Ascending aorta (tissue), 2 donors: ENCODE results near the gene RNF14. TPM values are rescaled to one million over a fixed set of nuclear protein-coding genes. Genes with fewer than 3 reads are reported as not detected.

ENCODE experiments used
- DNase-seq, 2 donors: peaks; one replicate each; pipeline ENCODE4 v3.0.0-alpha.2; 2019; ENCODE audit warnings: low spot score in 2 of 2
- H3K27ac ChIP-seq, 2 donors: fragments of 200-600 bp; sonication (generic); one replicate each; pipeline ENCODE4 v1.5.1; 2016 to 2017; ENCODE audit warnings: mild to moderate bottlenecking in 1 of 2
- H3K27me3 ChIP-seq: fragments of 200-600 bp; sonication (generic); one replicate; pipeline ENCODE4 v1.5.1; 2017
- H3K36me3 ChIP-seq, 2 donors: fragments of 200-600 bp; sonication (generic); one replicate each; pipeline ENCODE4 v1.5.1; 2016
- H3K4me1 ChIP-seq, 2 donors: fragments of 200-600 bp; sonication (generic); one replicate each; pipeline ENCODE4 v1.5.1; 2016 to 2017; ENCODE audit warnings: mild to moderate bottlenecking in 1 of 2
- H3K4me3 ChIP-seq, 2 donors: fragments of 200-600 bp; sonication (generic); one replicate each; pipeline ENCODE4 v1.5.1; 2016 to 2017; ENCODE audit warnings: mild to moderate bottlenecking in 1 of 2
- H3K9me3 ChIP-seq, 2 donors: fragments of 200-600 bp; sonication (generic); one replicate each; pipeline ENCODE4 v1.5.1; 2016
- intact Hi-C: fragments of 100-400 bp; cut with DNase I; formaldehyde crosslinking; loops from one replicate; pipeline ENCODE4 v1.15.1; 2023
- total RNA-seq: library from RNA; depleted of rRNA; stranded (reverse); fragments of >200 nt; gene quantifications from one replicate; pipeline ENCODE4 v1.1.0, GENCODE V29; 2016
- TF ChIP-seq, protein P1 (sequence below), 3 experiments: fragments of 200-600 bp in 2 of 3; fragments of 450-650 bp in 1 of 3; sonication (generic) in 2 of 3; IDR thresholded peaks; one replicate each; pipeline ENCODE4 v1.5.1; 2016 to 2019; ENCODE audit warnings: antibody characterized with exemption in 3 of 3, mild to moderate bottlenecking in 1 of 3, moderate library complexity in 1 of 3

RNF14 gene
- total RNA-seq, 1 donor from 2014 or later, result 8.8 TPM

- Histone ChIP-seq H3K4me1 (peaks cover 10 to 23% of the 10 kb centered on the region in 2 donors), H3K4me3 (no peak overlapping the region), H3K27me3 (no peaks in the 10 kb centered on the region), H3K36me3 (peaks cover 73 to 77% of the 10 kb centered on the region in 2 donors), H3K27ac (peak overlapping the region; percentile 58 to 80), H3K9me3 (no peaks in the 10 kb centered on the region)
- DNase-seq, result peak; percentile 33 to 87
- TF ChIP-seq, protein P1, sequence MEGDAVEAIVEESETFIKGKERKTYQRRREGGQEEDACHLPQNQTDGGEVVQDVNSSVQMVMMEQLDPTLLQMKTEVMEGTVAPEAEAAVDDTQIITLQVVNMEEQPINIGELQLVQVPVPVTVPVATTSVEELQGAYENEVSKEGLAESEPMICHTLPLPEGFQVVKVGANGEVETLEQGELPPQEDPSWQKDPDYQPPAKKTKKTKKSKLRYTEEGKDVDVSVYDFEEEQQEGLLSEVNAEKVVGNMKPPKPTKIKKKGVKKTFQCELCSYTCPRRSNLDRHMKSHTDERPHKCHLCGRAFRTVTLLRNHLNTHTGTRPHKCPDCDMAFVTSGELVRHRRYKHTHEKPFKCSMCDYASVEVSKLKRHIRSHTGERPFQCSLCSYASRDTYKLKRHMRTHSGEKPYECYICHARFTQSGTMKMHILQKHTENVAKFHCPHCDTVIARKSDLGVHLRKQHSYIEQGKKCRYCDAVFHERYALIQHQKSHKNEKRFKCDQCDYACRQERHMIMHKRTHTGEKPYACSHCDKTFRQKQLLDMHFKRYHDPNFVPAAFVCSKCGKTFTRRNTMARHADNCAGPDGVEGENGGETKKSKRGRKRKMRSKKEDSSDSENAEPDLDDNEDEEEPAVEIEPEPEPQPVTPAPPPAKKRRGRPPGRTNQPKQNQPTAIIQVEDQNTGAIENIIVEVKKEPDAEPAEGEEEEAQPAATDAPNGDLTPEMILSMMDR (IDR thresholded peaks at IDR 0.05), result peak in 1 of 3 experiments; percentile 14
- intact Hi-C loops, result no loop called here
Measured at GRCh38 chr5:141934099-141934844, 34.6 kb upstream of the RNF14 start.

GRCh38 chr5:141935538-141935937, 33.4 kb upstream of the RNF14 start:
- peaks cover 10 to 17% of the 10 kb centered on the region in 2 donors for H3K4me1 ChIP-seq
- H3K36me3 ChIP-seq, result peaks cover 69 to 73% of the 10 kb centered on the region in 2 donors
- H3K27ac ChIP-seq, result peak overlapping the region; percentile 58 to 80
- intact Hi-C loops, result no loop called here
- DNase-seq, result no peak
- TF ChIP-seq, protein P1 (IDR thresholded peaks at IDR 0.05), result no peak
- H3K27me3 ChIP-seq, result no peaks in the 10 kb centered on the region
- no peak overlapping the region for H3K4me3 ChIP-seq
- no peaks in the 10 kb centered on the region for H3K9me3 ChIP-seq

- H3K36me3 ChIP-seq, result peaks cover 38% of the 10 kb centered on the region in 2 donors
- DNase-seq, result peak in 1 of 2 donors; percentile 76
- peak overlapping the region; percentile 70 to 85 for H3K27ac ChIP-seq
- no peaks in the 10 kb centered on the region for H3K27me3 ChIP-seq
- TF ChIP-seq, protein P1 (IDR thresholded peaks at IDR 0.05), result peak in 2 of 3 experiments; percentile 20 to 23
- H3K4me3 ChIP-seq, result no peak overlapping the region
- H3K9me3 ChIP-seq, result no peaks in the 10 kb centered on the region
- intact Hi-C loops, result loop anchor here (2.0 kb wide), 1 partner anchor 18 kb away; the partner anchor contains the start of gene DELE1
- H3K4me1 ChIP-seq, result peaks cover 11 to 25% of the 10 kb centered on the region in 2 donors
Measured at GRCh38 chr5:141940695-141941271, 28.1 kb upstream of the RNF14 start.

DNA sequence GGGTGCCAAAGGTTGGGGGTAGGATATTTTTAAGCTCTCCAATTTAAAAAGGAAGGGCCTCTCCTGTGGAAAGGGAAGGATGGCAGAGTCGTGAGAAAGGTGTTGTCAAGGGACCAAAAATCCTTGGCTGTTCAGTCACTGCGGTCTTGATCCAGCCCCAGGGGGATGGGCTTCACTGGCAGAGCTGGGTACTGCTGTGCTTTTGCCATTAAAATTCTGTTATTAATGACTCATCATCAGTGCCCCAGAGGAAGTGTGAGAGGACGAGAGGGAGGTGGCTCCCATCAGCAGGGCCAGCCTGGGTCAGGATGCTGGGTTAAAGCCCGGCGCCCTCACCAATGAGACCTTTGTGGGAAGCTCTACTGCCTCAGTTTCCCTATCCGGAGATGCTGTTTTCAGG, 27.6 kb upstream of the RNF14 start:
- peak in 1 of 2 donors; percentile 83 for DNase-seq
- intact Hi-C loops, result loop anchor here (2.0 kb wide), 1 partner anchor 19 kb away; the partner anchor contains the start of gene DELE1
- no peaks in the 10 kb centered on the region for H3K27me3 ChIP-seq
- no peaks in the 10 kb centered on the region for H3K9me3 ChIP-seq
- peaks cover 11 to 25% of the 10 kb centered on the region in 2 donors for H3K4me1 ChIP-seq
- peaks cover 33 to 34% of the 10 kb centered on the region in 2 donors for H3K36me3 ChIP-seq
- TF ChIP-seq, protein P1 (IDR thresholded peaks at IDR 0.05), result peak in 2 of 3 experiments; percentile 2 to 24
- no peak overlapping the region for H3K4me3 ChIP-seq
- peak overlapping the region; percentile 70 to 85 for H3K27ac ChIP-seq

- peak overlapping the region; percentile 70 to 85 for H3K27ac ChIP-seq
- TF ChIP-seq, protein P1 (IDR thresholded peaks at IDR 0.05), result no peak
- H3K27me3 ChIP-seq, result no peaks in the 10 kb centered on the region
- DNase-seq, result no peak
- intact Hi-C loops, result loop anchor here (2.0 kb wide), 1 partner anchor 19 kb away; the partner anchor contains the start of gene DELE1
- no peaks in the 10 kb centered on the region for H3K9me3 ChIP-seq
- H3K4me1 ChIP-seq, result peaks cover 11 to 25% of the 10 kb centered on the region in 2 donors
- peaks cover 29 to 31% of the 10 kb centered on the region in 2 donors for H3K36me3 ChIP-seq
- no peak overlapping the region for H3K4me3 ChIP-seq
Measured at GRCh38 chr5:141941779-141942178, 27.1 kb upstream of the RNF14 start.
